GM18873 (cell line): ENCODE measurements around the gene TYRP1.

Source experiments
- ATAC-seq: cut with Tn5 transposase; IDR thresholded peaks from one replicate; pipeline ENCODE4 v1.9.1; 2021; ENCODE audit warnings: mild to moderate bottlenecking, moderate library complexity, moderate number of reproducible peaks; ENCODE audit not compliant: unreplicated experiment, low FRiP score

TYRP1 gene

DNA sequence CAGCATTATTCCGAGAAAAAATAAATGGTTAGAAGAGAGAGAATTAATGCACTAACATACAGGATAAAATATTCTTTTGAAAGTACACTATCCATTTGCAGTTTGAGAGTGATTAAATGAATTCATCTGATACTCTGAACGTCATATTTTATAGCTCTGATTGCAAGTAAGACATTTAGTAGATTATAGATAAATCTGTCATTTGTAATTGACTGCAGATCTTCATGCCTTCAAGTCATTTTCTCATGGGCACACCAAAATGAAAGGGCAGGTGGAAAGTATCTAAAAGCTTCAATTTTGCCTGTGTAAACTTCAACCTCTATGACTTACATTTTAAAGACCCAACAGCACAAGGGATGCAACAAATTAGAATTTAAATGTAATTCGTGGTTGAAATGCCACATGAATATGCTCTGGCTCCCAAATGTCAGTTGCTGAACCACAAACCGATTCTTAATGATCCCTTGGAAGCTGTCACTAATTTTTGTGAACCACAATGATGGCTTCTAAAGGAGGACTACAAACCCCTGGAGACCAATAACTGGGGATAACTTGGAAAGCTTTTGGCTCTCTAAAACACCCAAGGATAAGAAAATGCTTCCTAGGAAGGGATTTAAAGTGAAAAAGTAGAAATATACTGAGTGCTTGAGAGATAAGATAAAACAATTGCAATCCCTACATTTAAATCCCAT is 3.9 kb downstream of the TYRP1 start:
- ATAC-seq, result no peak

DNA sequence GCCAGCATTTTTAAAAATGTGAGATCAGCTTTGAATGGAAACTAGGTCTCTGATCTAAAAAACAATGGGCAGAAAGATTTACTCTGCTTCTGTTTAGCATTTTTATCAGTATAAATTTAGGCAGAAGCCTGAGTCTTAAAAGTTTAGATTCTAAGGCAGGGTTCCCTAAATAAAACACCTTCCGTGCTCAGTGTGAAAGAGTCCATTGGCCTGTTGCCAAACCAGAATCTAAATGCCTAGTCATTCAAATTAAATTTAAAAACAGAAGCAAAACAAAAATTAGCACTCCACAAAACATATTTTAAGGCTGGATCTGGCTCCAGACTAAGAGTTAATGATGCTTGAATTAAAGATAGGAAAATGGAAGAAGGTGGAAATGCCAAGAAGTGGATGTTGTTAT is 4.5 kb downstream of the TYRP1 start:
- no peak for ATAC-seq

DNA sequence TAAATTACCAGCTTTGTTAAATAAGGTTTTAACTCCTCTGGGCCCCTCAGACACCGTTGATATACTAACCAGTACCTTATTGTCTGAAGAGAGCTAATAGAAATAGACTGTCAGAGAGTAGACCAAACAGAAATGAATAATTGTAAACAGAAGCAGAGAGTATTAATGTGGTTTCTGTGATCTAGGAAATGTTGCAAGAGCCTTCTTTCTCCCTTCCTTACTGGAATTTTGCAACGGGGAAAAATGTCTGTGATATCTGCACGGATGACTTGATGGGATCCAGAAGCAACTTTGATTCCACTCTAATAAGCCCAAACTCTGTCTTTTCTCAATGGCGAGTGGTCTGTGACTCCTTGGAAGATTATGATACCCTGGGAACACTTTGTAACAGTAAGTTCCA is 5.1 kb downstream of the TYRP1 start:
- no peak for ATAC-seq

DNA sequence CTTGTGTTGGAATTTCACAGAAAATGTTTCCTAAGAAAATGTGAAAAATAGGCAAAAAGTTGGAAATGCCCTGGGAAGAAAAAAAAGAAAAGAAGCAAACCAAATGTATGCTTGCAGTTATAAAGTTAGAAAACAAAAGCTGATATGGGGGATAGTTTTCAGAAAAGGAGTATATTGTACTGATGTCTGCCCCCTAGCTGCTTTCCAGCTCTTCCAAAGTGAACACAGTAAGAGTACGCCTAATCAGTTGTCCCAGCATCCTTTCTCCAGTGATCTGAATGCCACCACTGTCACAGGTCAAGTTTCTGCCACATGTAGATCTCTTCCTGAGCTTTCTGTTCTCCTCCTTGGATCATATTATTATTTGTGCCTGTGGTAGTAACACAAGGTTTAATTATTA is 5.8 kb downstream of the TYRP1 start:
- no peak for ATAC-seq

DNA sequence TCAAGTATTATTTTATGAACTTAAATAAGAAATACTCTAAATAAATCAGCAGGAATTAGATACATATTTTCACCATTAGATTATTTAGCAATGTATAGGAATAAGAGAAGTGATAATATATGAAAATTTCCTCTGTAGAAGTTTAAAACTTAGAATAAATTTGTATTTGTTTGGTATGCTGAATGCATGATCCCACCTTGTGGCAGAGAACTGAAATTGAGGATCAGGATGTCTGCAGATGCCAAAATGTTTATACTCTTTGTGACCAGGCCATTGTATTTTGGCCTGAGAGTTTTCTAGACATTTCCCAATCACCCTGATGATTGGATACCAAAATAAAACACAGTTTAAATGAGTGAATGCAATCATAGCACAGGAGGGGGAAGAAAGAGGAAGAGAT is 6.3 kb downstream of the TYRP1 start:
- no peak for ATAC-seq

- no peak for ATAC-seq
Observed at GRCh38 chr9:12701126-12701525, 7.9 kb downstream of the TYRP1 start.

GRCh38 chr9:12702160-12702758 is 9.1 kb downstream of the TYRP1 start:
- ATAC-seq, result no peak

DNA sequence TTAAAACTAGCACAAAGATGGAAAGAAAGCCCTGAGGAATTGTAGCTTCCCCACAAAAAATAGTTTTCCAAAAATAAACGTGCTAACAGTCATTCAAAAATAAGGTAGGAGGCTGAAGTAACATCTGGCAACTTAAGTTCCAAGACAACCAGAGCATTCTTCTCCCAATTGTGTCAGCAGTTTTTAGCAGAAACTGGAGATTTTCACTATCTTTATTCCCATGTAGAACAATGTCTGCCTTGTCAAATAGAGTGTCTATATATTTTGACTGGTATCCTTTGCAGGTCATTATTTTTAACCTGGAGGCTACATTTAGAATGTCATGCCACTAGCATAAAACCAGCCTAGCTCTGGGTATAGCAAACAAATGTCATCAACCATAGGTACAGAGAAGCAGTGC is 10.8 kb downstream of the TYRP1 start:
- no peak for ATAC-seq

DNA sequence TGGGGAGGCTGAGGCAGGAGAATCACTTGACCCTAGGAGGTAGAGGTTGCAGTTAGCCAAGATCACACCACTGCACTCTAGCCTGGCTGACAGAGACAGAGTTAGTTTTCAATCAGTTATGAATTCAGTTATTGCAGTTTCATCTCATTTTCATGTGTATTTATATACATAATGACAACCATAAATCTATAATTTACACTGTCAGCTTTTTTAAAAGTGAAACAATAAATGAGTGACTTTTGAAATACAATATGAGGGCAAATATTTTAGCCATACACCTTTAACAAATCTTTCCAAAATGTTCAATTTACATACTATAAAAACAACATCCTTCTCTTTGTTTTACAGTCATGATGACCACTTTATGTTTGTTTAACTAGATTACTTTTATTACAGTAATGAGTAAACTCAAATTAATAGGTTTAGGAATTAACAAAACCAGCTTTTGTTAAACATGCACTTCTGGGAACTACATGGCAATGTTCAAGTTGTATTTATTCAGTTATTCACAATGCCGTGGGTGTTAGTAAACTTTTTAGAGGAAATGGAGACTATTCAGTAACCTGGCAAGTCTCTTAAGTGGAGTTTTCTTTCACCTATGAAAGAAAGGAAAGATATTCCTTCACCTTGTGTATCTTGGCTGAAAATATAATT is 12.7 kb downstream of the TYRP1 start:
- no peak for ATAC-seq

DNA sequence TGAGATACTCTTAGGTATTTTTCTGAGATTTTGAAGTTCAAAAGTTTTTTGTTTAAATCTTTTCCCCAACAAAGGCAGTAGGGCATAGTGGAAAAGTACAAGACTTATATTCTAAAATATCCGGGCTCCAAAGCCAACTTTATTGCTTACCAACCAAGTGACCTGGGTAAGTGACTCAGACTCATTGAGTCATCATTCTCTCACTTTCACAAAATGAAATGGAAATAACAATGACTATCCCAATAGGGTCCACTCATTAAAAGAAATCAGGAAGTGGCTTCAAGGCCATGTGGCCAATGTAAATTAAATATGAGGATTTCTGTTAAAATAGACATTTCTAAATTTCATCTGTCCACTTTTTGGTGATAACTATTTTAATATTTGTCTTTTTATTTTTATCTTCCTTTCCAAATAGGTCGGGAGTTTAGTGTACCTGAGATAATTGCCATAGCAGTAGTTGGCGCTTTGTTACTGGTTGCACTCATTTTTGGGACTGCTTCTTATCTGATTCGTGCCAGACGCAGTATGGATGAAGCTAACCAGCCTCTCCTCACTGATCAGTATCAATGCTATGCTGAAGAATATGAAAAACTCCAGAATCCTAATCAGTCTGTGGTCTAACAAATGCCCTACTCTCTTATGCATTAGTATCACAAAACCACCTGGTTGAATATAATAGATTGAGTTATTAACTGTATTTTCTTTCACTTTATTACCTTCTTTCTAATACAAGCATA is 15.5 kb downstream of the TYRP1 start:
- no peak for ATAC-seq

- no peak for ATAC-seq
Observed at GRCh38 chr9:12712532-12712931, 19.3 kb downstream of the TYRP1 start.

DNA sequence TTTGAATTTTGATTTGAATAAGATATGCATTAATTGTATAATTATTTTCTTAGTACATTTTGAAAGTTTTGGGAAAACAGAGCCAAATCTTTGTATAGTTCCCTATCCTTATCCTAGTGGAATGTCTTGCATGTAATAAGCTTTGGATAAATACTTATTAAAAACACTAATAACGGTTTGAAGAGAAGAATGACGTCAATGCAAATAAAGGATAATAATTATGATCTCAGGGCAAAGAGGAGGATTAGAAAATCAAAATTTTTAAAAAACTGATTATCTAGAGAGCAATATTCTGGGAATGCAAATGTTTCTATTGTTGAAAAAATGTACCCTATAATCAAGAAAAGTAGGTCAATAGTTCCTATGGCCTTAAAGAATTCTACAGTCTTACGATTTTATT is 22.1 kb downstream of the TYRP1 start:
- ATAC-seq, result no peak

- no peak for ATAC-seq
Observed at GRCh38 chr9:12716823-12717600, 23.8 kb downstream of the TYRP1 start.

DNA sequence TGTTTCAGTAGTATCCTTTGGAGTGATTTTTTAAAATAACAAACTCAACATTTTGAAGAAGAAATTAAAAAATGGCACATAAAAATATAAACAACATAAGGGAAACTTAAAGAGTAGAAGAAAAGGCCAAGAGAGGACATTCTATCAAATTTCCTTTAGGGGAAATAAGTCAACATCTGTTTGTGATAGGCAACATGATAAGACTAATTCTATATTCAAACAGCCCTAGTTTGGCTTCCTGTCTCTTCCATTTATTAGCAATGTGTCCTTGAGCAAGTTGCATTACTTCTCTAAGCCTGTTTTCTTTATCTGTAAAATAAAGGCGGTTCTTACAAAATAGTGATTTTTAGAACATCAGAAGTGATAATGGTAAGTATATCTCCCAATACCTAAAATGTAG is 24.7 kb downstream of the TYRP1 start:
- ATAC-seq, result no peak

DNA sequence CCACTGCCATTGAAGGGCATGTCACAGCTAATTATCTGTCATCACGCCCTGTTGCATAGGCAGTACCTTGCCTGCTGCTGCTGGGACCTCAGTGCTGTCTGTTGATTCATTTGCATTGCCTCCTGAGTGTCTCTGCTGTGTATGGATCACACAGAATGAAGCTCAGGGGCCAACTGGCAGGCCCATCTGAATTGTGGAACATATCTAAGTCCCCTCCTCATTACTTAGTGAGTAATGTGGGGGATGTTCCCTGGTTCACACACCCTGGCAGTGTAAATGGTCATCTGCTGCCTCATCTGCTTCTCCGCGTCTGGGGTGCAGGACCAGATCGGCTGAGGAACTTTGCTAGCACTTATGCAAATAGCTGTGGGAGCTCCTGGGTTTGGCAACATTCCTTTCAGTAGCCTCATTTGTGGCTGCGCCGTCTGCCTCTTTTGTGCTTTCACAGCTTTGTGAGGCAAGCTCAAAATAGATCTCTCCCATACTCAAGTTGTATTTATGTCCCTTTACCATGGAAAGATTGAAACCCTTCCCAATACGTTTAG is 25.4 kb downstream of the TYRP1 start:
- no peak for ATAC-seq

GRCh38 chr9:12719431-12719830 is 26.2 kb downstream of the TYRP1 start:
- no peak for ATAC-seq

- ATAC-seq, result no peak
Observed at GRCh38 chr9:12720551-12720950, 27.4 kb downstream of the TYRP1 start.

DNA sequence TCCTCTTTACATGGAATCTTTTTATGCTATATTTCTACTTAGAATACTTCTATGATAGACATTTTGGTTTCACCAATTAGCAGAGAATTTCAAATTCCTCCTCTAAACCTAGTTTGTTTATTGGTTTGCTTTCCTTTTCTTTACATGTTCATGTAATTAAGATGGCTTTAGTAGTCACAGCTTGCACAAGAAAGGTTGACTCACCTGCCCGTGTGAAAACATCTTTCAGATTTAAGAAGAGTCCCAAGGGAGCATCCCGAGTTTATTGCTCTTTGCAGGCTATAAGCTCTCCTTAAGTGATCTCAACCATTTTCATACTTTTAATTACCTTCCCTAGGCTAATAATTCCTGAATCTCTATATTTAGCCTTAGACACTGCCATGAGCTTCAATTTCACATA is 28.9 kb downstream of the TYRP1 start:
- ATAC-seq, result no peak

DNA sequence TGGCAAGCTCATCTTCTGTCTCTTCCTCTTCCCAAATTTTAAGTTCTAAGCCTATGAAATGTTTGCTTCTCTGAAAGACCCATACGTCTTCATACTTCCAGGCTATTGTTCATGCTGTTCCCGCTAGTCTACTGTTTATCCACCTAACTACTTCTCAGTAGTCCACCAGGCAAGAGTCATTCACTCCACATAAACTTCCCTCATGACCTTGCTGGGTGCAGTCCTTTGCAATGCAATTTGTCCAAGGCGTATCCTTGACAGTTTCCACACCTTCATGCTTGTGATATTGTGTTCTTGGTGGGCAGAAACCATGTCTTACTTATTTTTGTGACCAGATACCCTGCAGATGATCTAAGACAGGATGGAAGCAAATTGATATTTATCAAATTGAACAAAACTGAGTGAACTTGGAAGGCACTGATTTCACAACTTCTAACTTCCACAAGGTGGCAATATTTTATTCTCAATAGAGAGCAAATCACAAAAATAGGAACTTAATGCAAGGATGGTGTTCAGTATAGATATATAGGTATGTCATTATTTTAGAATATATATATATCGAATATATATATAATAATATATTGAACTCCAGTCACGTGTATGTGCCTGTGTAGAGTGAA is 30.3 kb downstream of the TYRP1 start:
- no peak for ATAC-seq

GRCh38 chr9:12726795-12727194 is 33.6 kb downstream of the TYRP1 start:
- ATAC-seq, result no peak
